GM18520 (cell line): ENCODE results near the gene COL16A1.

Source experiments
- ATAC-seq: cut with Tn5 transposase; IDR thresholded peaks from one replicate; pipeline ENCODE4 v1.9.1; 2021; ENCODE audit not compliant: unreplicated experiment

The COL16A1 gene

GRCh38 chr1:31667065-31667785, 36.6 kb downstream of the COL16A1 start:
- no peak for ATAC-seq

GRCh38 chr1:31666263-31666963, 37.4 kb downstream of the COL16A1 start:
- ATAC-seq: no peak

GRCh38 chr1:31665234-31665878, 38.5 kb downstream of the COL16A1 start:
- ATAC-seq: no peak

DNA sequence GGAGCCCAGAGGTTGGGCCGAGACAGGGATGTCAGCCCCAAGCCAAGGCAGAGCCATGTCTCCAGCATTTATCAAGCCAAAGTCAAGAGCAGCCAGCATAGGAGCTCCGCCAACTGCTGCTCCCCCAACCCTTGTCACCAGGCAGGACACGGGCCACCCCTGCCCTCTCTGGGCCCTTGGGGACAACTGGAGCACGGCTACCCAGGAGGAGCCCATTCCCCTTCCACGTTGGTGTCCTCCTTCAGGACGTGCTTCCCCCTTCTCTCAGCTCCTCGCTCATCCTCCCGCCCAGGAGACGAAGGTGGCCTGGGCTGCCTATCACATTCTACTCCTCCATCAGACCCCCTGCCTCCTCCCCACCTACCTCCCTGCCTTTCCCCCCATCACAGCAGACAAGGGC, 39.3 kb downstream of the COL16A1 start:
- ATAC-seq: no peak

- no peak for ATAC-seq
Observed at GRCh38 chr1:31663622-31664452, 40.0 kb downstream of the COL16A1 start.

GRCh38 chr1:31662463-31662862, 41.4 kb downstream of the COL16A1 start:
- ATAC-seq: no peak

DNA sequence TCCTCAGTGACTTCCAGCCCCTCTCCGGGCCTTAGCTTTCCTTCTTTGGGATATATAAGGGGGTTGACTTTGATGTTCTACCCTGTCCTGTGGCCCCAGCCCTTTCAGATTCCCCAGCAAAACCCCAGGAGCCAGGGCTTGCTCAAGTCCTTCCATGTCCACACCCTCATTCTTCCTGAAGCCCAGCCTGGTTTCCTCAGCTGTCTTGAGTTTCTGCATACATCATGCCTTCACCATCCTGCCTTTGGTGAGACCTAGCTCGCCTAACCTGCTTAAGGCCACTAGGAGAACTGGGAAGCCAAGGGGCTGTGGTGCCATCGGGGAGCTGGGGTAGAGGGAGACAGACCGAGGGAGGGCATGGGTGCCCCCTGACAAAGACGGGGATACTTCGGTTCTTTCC, 42.0 kb downstream of the COL16A1 start:
- no peak for ATAC-seq

DNA sequence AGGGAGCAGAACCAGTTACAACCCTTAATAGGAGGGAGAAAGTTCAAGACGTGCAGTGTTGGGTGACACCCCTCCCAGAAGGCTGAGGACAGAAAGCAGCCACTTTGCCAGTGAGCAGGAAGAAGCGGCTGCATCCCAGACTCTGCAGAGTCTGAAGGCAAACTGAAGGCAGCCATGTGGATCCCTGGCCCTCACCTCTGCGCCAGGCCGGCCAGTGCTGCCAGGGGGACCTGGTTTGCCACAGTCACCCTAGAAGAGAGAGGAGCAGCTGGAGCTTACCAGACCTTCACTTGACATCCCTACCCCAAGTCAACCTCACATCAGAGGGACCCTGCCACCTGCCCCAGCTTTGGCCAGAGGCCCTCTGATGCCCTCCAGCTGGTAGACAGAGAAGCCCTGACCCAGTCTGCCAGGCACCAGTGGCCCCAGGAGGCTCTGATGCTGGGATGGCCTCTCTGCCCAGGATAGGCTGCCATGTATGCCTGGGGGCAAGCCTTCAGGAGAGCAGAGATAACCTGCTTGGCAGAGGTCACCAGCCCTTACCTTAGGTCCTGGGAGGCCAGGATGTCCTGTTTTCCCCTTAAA, 42.9 kb downstream of the COL16A1 start:
- no peak for ATAC-seq

- no peak for ATAC-seq
Observed at GRCh38 chr1:31659889-31660288, 43.9 kb downstream of the COL16A1 start.

DNA sequence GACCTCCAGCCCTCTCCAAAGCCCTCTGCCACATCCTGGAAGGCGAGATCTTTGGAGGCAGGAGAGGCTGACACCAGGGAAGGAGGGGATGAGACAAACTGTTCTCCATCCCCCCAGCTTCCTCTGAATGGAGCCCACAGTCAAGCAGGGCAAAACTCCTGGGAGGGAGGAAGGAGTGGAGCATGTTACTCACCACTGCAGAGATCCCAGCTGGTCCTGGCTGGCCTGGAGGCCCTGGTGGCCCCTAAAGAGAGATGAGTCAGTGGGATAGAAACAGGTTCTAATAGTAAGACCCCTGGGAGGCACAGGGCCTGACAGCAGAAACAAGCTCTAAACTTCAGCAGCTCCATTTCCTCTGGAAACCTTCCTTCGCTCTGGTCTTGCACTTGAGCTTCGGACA, 45.1 kb downstream of the COL16A1 start:
- no peak for ATAC-seq

- no peak for ATAC-seq
Observed at GRCh38 chr1:31657972-31658510, 45.8 kb downstream of the COL16A1 start.

GRCh38 chr1:31657020-31657804, 46.6 kb downstream of the COL16A1 start:
- no peak for ATAC-seq

- ATAC-seq: no peak
Observed at GRCh38 chr1:31655756-31656155, 48.1 kb downstream of the COL16A1 start.

DNA sequence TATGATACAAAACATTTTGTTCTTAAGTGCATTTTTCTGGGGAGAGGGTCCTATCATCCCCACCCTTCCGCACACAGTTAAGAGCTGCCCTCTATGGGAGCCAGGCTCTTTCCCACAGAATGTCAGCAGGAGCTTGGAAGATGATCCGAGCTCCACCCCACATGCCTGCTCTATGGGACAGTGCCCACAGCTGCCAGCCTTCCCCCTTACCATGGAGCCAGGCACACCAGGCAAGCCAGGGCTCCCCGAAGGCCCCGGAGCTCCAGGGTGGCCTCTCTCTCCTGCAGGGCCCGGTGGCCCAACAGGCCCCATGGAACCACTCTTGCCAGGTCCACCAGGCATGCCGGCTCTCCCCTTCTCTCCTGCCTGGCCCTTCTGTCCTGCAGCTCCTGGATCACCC, 48.7 kb downstream of the COL16A1 start:
- ATAC-seq: no peak

GRCh38 chr1:31654474-31654776, 49.4 kb downstream of the COL16A1 start:
- no peak for ATAC-seq

DNA sequence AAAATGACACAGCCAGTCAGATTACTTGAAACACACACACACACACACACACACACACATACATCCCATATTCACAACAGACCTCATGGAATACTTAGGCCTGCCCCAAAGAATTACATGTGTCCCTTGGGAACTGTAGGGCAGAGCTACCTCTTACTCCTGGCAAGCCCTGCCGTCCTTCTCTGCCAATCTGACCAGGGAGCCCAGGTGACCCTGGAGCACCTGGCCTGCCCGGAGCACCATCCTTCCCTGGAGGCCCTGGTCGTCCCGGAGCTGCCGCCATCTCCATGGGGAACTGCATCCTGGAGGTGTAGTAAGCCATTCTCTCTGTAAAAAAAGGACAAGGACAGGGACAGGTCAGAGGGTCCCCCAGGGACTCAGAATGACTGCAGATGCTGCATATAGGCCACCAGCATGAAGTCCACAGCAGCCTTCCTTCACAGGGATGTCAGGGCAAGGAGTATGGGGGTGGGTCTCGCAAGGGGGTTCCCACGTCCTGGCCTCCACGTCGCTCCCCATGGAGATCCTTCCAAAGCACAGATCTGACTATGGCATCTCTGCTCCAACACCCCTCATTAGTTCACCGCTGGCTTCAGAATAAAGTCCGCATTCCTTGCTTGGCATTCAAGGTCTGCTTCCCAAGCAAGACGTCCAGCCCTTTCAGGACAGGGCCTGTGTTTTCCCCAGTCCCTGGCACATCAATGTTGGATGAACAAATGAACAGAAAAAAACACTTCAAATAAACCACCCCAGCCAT, 49.9 kb downstream of the COL16A1 start:
- ATAC-seq: no peak

- ATAC-seq: no peak
Observed at GRCh38 chr1:31652891-31653499, 50.8 kb downstream of the COL16A1 start.

- no peak for ATAC-seq
Observed at GRCh38 chr1:31651766-31652165, 52.1 kb downstream of the COL16A1 start.

DNA sequence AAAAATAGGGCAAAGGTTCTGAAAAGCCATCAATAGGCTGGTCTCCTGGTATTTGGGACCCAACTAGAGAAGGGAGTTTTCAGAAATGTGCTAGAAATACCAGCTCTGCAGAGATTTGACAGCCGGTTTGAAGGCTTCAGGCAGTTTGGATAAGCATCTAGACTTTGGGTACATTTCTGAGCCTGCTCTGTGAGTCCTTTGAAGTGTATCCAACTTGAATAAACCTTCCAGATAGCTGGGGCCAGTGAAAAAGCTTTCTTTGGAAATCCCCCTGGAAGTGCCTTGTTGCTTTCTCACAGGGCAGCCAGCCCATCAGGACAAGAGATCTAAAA, 52.8 kb downstream of the COL16A1 start:
- ATAC-seq: no peak
